K562 (cell line): Measurements from ENCODE around the gene RPS6KA4. TPM values are rescaled to one million over a fixed set of nuclear protein-coding genes. Genes with fewer than 3 reads are reported as not detected.

Experiments
- CTBP1 ChIP-seq: fragments of 450-650 bp; IDR thresholded peaks from 2 replicates; pipeline ENCODE4 v1.6.1; 2016; ENCODE audit warnings: borderline replicate concordance
- ETV6 ChIP-seq, 3 experiments: fragments of 150-350 bp in 1 of 3; sonication (generic) in 1 of 3; formaldehyde crosslinking in 1 of 3; IDR thresholded peaks; 2 replicates each; pipeline versions ENCODE4 v1.6.1 to v1.8.0; 2014 to 2022; ENCODE audit warnings: borderline replicate concordance in 2 of 3, low read depth in 2 of 3, antibody characterized with exemption in 1 of 3, low read length in 1 of 3, mild to moderate bottlenecking in 1 of 3, missing genetic modification reagents in 1 of 3
- TAF15 ChIP-seq: fragments of 200-400 bp; formaldehyde crosslinking; IDR thresholded peaks from 2 replicates; pipeline ENCODE4 v1.6.1; 2017; ENCODE audit warnings: mild to moderate bottlenecking, low read depth, low read length, moderate library complexity
- ZNF57 ChIP-seq: fragments of 450-650 bp; formaldehyde crosslinking; IDR thresholded peaks from 2 replicates; pipeline ENCODE4 v1.4.0; 2020; ENCODE audit warnings: mild to moderate bottlenecking, moderate library complexity
- polyA plus RNA-seq, 8 experiments: library from polyadenylated mRNA; depleted of rRNA in 4 of 8; stranded (reverse) in 5 of 8; unstranded in 3 of 8; fragments of >200 nt; fragmentation: Nextera tagmentation in 2 of 8; fragmentation: Illumina TruSeq in 1 of 8; extraction: Ambion mirVana in 2 of 8; extraction: Trizol in 1 of 8; gene quantifications; 2 replicates each; pipeline versions ENCODE4 v1.2.1 to v1.2.3, GENCODE V29; 2011 to 2014; ENCODE audit warnings: inconsistent platforms in 1 of 8, missing spikeins in 1 of 8
- total RNA-seq, 7 experiments: library from RNA; depleted of rRNA in 6 of 7; stranded (reverse); fragments of >200 nt in 6 of 7; fragmentation: Illumina TruSeq in 2 of 7; extraction: Trizol in 2 of 7; gene quantifications; 2 replicates each; pipeline versions ENCODE4 v1.2.1 to v1.2.3, GENCODE V29; 2011 to 2021; ENCODE audit warnings: low replicate concordance in 1 of 7
- TF ChIP-seq, protein P1 (sequence below): fragments of 250-450 bp; sonication (Bioruptor Pico); IDR thresholded peaks from 2 replicates; pipeline ENCODE4 v1.4.0; 2020; ENCODE audit warnings: mild to moderate bottlenecking, moderate library complexity
- TF ChIP-seq, protein P2 (sequence below), 2 experiments: fragments of 450-650 bp; formaldehyde crosslinking in 1 of 2; IDR thresholded peaks; 2 replicates each; pipeline versions ENCODE4 v1.4.0 to v1.6.1; 2014 to 2020; ENCODE audit warnings: mild to moderate bottlenecking in 2 of 2, borderline replicate concordance in 1 of 2, low read depth in 1 of 2
- TF ChIP-seq, protein P3 (sequence below): fragments of 450-650 bp; IDR thresholded peaks from 2 replicates; pipeline ENCODE4 v1.6.1; 2016; ENCODE audit warnings: low read depth

RPS6KA4 gene
- total and polyA plus RNA-seq, 9 of the 15 experiments (the other 6 are each of a cell fraction or from before 2014, with no cell fraction given) = 0.15 to 23.8 (median 9.8) TPM

DNA sequence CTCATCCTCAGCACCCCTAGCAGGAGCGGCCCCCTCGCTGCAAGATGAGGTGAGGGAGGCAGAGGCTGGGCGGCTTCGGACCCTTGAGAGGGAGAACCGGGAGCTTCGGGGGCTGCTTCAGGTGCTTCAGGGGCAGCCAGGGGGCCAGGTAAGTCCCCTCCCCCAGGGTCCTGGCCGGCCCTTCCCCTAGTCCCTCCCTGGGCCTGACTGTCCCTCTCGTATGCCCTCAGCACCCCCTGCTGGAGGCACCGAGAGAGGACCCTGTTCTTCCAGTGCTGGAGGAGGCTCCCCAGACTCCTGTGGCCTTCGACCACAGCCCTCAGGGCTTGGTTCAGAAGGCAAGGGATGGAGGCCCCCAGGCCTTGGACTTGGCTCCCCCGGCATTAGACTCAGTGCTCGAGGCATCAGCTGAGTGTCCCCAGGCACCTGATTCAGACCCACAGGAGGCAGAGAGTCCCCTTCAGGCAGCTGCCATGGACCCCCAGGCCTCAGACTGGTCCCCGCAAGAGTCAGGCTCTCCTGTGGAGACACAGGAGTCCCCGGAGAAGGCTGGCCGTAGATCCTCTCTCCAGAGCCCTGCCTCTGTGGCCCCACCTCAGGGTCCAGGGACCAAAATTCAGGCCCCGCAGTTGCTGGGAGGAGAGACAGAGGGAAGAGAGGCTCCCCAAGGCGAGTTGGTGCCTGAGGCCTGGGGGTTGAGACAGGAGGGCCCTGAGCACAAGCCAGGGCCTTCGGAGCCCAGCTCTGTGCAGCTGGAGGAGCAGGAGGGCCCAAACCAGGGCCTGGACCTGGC lies 15.0 kb upstream of the RPS6KA4 start (continued):
- TF ChIP-seq, protein P1, sequence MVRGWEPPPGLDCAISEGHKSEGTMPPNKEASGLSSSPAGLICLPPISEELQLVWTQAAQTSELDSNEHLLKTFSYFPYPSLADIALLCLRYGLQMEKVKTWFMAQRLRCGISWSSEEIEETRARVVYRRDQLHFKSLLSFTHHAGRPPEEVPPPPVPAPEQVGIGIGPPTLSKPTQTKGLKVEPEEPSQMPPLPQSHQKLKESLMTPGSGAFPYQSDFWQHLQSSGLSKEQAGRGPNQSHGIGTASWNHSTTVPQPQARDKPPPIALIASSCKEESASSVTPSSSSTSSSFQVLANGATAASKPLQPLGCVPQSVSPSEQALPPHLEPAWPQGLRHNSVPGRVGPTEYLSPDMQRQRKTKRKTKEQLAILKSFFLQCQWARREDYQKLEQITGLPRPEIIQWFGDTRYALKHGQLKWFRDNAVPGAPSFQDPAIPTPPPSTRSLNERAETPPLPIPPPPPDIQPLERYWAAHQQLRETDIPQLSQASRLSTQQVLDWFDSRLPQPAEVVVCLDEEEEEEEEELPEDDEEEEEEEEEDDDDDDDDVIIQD = no peak
- TF ChIP-seq TAF15 (no peak), CTBP1 (0 out of 2 replicates have a peak, but pooled peaks have one; percentile 25), ZNF57 (CRISPR knock-in tag) (no peak), ETV6 (IDR thresholded peaks at IDR 0.05; ENCODE audit: borderline replicate concordance in 1 of 2, low read depth in 2 of 2, low read length in 1 of 2) (no peak), ETV6 (CRISPR knock-in tag; IDR thresholded peaks at IDR 0.05; ENCODE audit: borderline replicate concordance) (no peak)
- TF ChIP-seq, protein P2, sequence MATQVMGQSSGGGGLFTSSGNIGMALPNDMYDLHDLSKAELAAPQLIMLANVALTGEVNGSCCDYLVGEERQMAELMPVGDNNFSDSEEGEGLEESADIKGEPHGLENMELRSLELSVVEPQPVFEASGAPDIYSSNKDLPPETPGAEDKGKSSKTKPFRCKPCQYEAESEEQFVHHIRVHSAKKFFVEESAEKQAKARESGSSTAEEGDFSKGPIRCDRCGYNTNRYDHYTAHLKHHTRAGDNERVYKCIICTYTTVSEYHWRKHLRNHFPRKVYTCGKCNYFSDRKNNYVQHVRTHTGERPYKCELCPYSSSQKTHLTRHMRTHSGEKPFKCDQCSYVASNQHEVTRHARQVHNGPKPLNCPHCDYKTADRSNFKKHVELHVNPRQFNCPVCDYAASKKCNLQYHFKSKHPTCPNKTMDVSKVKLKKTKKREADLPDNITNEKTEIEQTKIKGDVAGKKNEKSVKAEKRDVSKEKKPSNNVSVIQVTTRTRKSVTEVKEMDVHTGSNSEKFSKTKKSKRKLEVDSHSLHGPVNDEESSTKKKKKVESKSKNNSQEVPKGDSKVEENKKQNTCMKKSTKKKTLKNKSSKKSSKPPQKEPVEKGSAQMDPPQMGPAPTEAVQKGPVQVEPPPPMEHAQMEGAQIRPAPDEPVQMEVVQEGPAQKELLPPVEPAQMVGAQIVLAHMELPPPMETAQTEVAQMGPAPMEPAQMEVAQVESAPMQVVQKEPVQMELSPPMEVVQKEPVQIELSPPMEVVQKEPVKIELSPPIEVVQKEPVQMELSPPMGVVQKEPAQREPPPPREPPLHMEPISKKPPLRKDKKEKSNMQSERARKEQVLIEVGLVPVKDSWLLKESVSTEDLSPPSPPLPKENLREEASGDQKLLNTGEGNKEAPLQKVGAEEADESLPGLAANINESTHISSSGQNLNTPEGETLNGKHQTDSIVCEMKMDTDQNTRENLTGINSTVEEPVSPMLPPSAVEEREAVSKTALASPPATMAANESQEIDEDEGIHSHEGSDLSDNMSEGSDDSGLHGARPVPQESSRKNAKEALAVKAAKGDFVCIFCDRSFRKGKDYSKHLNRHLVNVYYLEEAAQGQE (IDR thresholded peaks at IDR 0.05; ENCODE audit: borderline replicate concordance) = peak; percentile 66
- TF ChIP-seq, protein P2 (CRISPR knock-in tag; IDR thresholded peaks at IDR 0.05; ENCODE audit: low read depth) = no peak
- TF ChIP-seq, protein P3, sequence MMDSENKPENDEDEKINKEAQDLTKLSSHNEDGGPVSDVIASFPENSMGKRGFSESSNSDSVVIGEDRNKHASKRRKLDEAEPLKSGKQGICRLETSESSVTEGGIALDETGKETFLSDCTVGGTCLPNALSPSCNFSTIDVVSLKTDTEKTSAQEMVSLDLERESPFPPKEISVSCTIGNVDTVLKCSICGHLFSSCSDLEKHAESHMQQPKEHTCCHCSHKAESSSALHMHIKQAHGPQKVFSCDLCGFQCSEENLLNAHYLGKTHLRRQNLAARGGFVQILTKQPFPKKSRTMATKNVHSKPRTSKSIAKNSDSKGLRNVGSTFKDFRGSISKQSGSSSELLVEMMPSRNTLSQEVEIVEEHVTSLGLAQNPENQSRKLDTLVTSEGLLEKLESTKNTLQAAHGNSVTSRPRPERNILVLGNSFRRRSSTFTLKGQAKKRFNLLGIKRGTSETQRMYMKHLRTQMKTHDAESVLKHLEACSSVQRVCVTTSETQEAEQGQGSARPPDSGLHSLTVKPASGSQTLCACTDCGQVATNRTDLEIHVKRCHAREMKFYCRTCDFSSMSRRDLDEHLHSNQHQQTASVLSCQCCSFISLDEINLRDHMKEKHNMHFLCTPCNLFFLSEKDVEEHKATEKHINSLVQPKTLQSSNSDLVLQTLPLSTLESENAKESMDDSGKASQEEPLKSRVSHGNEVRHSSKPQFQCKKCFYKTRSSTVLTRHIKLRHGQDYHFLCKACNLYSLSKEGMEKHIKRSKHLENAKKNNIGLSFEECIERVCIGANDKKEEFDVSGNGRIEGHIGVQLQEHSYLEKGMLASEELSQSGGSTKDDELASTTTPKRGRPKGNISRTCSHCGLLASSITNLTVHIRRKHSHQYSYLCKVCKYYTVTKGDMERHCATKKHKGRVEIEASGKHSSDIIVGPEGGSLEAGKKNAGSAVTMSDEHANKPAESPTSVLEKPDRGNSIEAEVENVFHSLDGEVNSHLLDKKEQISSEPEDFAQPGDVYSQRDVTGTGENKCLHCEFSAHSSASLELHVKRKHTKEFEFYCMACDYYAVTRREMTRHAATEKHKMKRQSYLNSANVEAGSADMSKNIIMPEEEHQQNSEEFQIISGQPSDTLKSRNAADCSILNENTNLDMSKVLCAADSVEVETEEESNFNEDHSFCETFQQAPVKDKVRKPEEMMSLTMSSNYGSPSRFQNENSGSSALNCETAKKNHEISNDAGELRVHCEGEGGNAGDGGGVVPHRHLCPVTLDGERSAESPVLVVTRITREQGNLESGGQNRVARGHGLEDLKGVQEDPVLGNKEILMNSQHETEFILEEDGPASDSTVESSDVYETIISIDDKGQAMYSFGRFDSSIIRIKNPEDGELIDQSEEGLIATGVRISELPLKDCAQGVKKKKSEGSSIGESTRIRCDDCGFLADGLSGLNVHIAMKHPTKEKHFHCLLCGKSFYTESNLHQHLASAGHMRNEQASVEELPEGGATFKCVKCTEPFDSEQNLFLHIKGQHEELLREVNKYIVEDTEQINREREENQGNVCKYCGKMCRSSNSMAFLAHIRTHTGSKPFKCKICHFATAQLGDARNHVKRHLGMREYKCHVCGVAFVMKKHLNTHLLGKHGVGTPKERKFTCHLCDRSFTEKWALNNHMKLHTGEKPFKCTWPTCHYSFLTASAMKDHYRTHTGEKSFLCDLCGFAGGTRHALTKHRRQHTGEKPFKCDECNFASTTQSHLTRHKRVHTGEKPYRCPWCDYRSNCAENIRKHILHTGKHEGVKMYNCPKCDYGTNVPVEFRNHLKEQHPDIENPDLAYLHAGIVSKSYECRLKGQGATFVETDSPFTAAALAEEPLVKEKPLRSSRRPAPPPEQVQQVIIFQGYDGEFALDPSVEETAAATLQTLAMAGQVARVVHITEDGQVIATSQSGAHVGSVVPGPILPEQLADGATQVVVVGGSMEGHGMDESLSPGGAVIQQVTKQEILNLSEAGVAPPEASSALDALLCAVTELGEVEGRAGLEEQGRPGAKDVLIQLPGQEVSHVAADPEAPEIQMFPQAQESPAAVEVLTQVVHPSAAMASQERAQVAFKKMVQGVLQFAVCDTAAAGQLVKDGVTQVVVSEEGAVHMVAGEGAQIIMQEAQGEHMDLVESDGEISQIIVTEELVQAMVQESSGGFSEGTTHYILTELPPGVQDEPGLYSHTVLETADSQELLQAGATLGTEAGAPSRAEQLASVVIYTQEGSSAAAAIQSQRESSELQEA = no peak
